GM20000 (cell line): ENCODE results near the gene METTL8.
"Not testable (repeated sequence)": the region's sequence is repeated elsewhere in the genome, so short reads cannot be mapped to it uniquely, and the experiment has no call there.

Source experiments
- DNase-seq: peaks from one replicate; pipeline ENCODE4 v3.0.0; 2012; ENCODE audit warnings: low spot score
- CTCF ChIP-seq: IDR thresholded peaks from 2 replicates; pipeline ENCODE4 v1.5.1; 2012; ENCODE audit warnings: mild to moderate bottlenecking, control low read depth; ENCODE audit errors: extremely low read depth, missing control alignments

Gene METTL8

GRCh38 chr2:171360905-171361304 lies 72.9 kb downstream of the METTL8 start:
- TF ChIP-seq CTCF, result no peak
- no peak for DNase-seq

- not testable (repeated sequence) for DNase-seq
Measured at GRCh38 chr2:171353746-171354145, 80.0 kb downstream of the METTL8 start.

- DNase-seq, result no peak
- TF ChIP-seq CTCF, result no peak
Measured at GRCh38 chr2:171348056-171348455, 85.7 kb downstream of the METTL8 start.

- DNase-seq, result no peak
- TF ChIP-seq CTCF, result no peak
Measured at GRCh38 chr2:171347591-171348032, 86.2 kb downstream of the METTL8 start.

GRCh38 chr2:171346723-171347557 lies 86.8 kb downstream of the METTL8 start:
- TF ChIP-seq CTCF, result peak; percentile 5
- peak; percentile 32 for DNase-seq

- no peak for DNase-seq
- TF ChIP-seq CTCF, result no peak
Measured at GRCh38 chr2:171345971-171346722, 87.6 kb downstream of the METTL8 start.

- TF ChIP-seq CTCF, result no peak
Measured at GRCh38 chr2:171344182-171344581, 89.6 kb downstream of the METTL8 start.

More at GRCh38 chr2:171344182-171344581, 89.6 kb downstream of the METTL8 start:
- no peak for DNase-seq
